Right kidney (tissue), 1 donor: Measurements from ENCODE around the gene PNPLA5.
A peak's percentile ranks its signal among the peaks of the same experiment; 100 is the strongest.

Source experiments
- DNase-seq: peaks from one replicate; pipeline ENCODE4 v3.0.0-alpha.2; 2016

The PNPLA5 gene

DNA sequence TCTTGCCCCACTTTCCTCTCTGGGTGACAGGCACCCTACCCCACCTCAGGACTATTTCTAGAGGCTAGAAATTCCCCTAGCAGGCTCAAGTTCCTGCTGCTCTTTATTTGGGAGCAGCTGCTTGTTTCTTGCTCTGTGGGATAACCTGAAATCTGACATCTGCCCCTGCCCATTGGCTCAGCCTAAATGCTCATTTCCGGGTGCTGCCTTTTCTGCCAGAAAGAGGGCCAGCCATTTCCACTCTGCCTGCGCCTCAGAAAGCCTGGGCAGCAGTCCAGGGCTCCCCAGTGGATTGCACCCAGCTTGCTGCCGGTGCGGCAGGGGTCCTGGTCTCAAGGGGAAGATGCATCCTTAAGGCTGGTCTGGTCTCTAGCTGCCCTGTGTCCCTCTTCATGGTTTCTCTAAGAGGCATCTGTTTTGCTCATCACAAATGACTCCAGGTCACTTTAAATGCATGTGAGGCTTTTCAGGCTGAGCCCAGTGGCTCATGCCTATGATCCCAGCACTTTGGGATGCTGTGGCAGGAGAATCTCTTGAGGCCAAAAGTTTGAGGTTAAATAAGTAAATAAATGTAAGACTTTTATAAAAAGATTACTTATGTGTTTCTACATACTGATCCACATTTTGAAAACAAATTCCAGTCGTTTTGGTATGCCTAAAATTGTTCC lies 10.3 kb upstream of the PNPLA5 start:
- DNase-seq, result no peak

DNA sequence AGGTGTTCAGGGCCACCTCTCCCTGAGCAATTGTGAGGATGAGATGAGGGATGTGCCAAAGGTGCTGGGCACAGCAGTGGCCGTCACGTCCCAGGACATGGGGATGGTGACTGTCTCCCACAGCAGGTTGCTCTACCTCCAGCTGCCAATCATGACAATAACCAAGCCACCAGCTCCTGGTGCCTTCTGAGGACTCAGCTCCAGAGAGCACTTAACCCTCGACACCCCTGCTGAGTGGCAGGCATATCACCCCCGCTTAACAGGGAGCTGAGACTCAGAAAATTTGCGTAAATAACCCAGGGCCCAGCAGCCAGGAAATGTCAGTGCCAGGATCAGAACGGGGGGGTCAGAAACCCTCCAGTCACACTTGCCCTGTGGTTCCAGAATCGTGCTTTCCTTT lies 8.4 kb upstream of the PNPLA5 start:
- no peak for DNase-seq

GRCh38 chr22:43897751-43898261 lies 6.0 kb upstream of the PNPLA5 start:
- DNase-seq, result no peak

GRCh38 chr22:43895986-43896645 lies 4.3 kb upstream of the PNPLA5 start:
- DNase-seq, result no peak

GRCh38 chr22:43894122-43894521 lies 2.3 kb upstream of the PNPLA5 start:
- no peak for DNase-seq

DNA sequence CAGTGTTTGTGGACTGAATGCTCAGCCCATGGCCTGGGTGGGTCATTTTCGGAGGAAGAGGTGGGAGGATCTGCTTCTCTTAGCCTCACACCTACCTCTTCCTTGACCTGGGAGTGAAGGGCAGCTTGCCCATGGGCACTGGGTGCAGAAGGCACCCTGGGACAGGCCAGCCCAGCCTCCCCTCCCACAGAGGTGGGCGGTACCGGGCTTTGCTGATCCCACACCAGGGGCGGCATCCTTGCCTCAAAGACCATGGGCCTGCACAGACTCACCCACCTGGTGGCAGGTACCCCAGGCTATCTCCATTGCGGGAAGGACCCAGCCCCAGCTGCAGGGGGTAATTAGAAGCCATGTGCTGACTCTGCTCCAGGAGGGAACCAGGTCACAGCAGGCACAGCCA lies 1.5 kb upstream of the PNPLA5 start:
- no peak for DNase-seq

GRCh38 chr22:43892183-43892894 lies 526 bp upstream of the PNPLA5 start:
- DNase-seq, result no peak

- no peak for DNase-seq
Measured at GRCh38 chr22:43890901-43891331, 897 bp downstream of the PNPLA5 start.

DNA sequence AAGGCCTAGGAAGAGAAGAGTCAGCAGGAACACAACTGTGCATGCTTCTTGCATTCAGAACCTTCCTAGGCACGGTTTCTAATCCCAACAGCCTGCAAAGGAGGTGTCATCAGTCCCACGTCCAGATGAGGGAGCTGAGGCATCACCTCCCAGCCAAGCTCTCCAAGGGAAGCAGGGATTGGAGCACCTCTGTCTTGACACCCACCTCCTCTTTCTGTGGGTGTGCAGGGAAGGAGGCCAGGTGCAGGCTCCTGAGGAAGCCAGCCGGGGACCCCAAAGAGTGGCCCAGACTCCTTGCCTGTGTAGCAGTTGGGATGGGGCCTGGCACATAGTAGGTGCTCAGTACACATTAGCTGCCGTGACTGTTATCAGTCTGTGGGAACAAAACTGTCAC lies 2.0 kb downstream of the PNPLA5 start:
- DNase-seq, result no peak

DNA sequence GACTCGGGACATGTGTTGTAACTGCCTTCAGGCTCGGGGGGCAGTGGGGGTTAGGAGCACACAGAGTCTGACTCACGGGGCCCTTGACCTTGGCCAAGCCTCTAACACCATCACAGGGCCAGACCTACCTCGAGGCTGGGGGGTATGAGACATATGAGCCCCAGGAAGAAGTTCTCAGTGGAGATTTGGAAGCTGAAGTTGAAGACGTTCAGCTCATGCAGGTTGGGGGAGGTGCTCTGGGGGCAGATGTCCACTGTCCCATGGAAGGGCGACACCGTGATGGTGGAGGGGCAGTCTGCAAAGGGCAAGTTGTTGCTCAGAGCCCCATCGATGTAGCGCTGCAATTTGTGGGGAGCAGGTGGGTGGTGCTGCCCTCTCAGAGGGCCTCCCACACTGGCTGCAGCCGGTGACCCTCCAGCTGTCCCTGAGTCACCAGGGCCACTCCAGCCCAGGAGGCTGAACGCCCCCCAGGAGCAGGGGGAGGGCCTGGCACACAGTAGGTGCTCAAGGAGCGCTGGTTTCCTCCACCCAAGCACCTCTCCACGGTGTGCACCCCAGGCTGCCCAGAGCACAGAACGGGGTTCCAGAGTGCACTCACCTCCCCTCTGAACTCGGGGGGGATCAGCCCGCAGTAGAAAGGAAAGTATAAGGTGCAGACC lies 2.5 kb downstream of the PNPLA5 start:
- no peak for DNase-seq

DNA sequence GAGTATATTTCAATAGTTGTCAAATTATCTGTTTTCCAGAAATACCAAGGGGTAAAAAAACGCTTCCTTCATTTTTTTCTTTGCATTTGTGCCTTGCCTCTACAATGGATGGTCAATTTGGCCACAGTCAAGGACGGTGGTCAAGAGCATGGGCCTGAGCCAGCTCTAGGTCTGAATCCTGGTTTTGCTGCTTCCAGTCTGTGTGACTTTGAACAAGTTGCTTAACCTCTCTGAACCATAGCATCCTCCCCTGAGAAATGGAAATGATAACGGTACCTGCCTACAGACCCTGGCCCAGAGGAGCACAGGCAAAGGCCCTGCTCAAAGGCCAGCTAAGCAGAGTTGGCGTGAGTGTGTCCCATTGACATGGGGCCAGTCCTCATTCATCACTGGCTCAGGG lies 3.1 kb downstream of the PNPLA5 start:
- no peak for DNase-seq

DNA sequence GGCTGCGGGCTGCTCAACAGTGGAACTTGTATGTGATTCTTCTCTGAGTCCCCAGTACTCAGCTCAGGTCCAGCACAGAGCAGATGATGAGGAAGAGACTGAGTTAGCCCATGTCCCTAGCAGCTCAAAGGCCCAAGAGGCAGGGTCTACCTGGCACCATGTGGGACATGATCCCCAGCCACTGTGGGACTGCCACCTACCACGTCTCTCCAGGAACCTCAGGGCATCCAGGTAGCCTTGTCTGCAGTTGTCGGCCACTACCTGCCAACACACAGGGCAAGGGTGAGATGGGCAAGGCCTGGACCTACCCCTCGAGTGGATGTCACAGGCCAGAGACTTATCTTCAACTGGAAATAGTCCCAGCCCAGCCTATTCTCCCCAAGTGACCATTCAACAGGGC lies 4.4 kb downstream of the PNPLA5 start:
- no peak for DNase-seq

DNA sequence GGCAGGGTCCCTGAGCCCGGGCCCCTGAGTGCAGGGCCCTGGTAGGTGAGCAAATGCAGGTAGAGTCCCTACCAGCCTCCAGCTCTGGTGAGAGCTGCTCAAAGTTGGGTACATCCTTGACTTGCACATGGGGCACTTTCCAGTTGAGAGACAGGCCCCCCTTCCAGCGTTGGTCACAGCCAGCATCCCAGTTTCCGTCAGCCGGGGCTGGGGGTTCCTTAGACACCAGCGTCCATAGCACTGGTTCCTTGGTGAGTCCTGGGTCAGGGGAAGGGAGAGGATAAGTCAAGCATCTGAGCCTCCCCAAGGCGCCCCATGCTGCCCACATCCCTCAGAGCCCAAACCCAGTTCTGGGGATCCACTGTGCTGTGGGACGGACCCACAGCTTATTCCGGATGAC lies 5.6 kb downstream of the PNPLA5 start:
- no peak for DNase-seq

DNA sequence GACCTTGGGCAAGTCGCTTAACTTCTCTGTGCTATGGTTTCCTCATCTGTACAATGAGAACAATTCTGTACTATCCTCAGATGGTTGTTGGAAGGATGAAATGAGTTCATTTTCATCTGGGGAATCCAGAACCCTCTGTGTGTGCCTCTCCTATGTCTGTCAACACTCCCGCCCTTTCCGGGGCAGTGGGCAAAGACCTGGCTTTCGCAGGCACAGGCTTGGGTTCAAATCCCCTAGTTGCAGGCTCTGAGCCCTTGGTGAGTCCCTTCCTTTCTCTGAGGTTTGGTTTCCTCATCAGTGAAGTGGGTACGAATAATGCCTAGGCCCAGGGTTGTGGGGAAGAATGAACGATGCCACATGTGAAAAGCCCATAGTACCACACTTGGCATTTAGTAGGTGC lies 6.0 kb downstream of the PNPLA5 start:
- no peak for DNase-seq

DNA sequence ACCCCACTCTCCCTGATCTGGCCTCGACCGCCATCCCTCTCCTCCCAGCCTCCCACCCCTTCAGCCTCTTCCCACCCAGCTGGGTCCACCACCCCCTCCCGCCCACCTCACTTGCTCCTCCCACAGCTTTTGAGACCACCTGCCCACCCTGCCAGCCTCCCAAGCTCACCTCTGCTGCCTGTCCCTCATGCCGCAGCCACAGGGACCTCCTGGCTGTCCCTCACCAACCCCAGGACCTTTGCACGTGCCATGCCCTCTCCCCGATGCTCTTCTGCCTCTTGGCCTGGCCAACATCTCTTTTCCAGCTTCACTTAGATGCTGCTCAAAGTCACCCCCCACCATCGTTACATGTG lies 6.5 kb downstream of the PNPLA5 start:
- DNase-seq, result no peak

DNA sequence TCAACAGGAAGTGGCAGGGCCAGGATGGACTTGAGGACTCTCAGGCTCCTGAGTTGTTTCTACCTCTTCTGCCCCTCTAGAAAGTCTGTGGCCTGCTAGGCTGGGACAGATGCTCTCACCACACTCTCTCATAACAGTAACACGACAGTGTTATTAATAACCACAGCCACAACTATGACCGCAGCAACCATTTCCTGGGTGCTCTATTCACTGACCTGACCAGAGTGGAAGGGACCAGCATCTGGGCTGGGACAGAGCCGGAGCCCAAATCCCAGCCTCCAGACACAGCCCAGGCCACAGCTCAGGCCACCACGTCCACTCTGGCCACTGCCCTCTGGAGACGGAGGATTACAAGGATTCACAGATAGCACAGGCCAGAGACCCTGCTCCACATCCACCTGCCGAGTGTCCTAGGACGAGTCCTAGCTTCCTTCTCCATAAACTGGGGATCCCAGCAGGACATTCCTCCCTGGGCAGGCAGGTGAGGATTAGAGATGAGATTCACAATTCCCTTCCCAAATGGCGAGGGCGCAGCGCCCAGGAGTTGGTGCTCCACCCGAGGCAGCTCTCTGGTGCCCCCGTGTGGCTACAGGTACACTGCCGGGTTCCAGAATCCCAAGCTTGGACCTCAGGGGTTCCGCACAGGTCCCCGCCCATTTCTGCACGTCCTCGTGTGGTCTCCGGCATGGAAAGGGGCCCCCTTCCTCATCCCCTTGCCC lies 7.1 kb downstream of the PNPLA5 start:
- DNase-seq, result peak; percentile 41

GRCh38 chr22:43883719-43884415 lies 7.9 kb downstream of the PNPLA5 start:
- no peak for DNase-seq

DNA sequence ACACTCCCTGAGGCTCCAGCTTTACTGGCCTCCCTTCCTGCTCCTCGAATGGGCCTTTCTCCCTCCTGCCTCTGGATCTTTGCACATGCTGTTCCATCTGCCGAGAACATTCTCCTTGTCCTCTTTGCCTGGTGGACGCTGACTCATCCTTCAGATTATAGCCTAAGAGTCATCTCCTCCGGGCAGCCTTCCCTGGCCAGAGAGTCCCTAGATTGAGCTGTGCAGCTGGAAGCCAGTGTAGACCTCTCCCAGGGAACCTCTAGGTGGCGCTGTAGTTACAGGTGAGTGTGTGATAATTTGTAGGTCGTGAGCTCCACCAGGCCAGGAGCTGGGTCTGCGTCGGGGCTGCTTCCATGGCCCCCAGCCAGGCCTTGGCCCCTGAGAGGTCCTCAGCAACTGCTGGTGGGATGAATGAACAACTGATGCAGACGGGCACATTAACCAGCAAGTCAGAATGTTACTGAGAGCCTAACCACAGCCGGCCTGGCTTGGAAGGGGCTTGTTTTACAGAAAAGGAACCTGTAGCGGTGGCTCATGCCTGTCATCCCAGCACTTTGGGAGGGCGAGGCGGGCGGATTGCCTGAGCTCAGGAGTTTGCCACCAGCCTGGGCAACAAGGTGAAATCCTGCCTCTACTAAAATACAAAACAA lies 8.7 kb downstream of the PNPLA5 start:
- peak; percentile 33 for DNase-seq

- DNase-seq, result no peak
Measured at GRCh38 chr22:43882122-43882767, 9.6 kb downstream of the PNPLA5 start.
